Cortex of kidney (tissue), 1 donor: Measurements from ENCODE around the gene ADAMTS6.
"Not testable (repeated sequence)": the region's sequence is repeated elsewhere in the genome, so short reads cannot be mapped to it uniquely, and the experiment has no call there.

Source experiments
- DNase-seq: peaks from one replicate; lab custom pipeline; 2025; lab: John Stamatoyannopoulos, UW

ADAMTS6 gene

GRCh38 chr5:65366655-65367054, 115.1 kb downstream of the ADAMTS6 start:
- DNase-seq, result no peak

- no peak for DNase-seq
Observed at GRCh38 chr5:65364907-65365306, 116.8 kb downstream of the ADAMTS6 start.

GRCh38 chr5:65363499-65363898, 118.2 kb downstream of the ADAMTS6 start:
- no peak for DNase-seq

GRCh38 chr5:65359981-65360380, 121.7 kb downstream of the ADAMTS6 start:
- DNase-seq, result no peak

GRCh38 chr5:65359569-65359968, 122.2 kb downstream of the ADAMTS6 start:
- DNase-seq, result no peak

- no peak for DNase-seq
Observed at GRCh38 chr5:65356274-65356673, 125.4 kb downstream of the ADAMTS6 start.

GRCh38 chr5:65355301-65355700, 126.4 kb downstream of the ADAMTS6 start:
- no peak for DNase-seq

GRCh38 chr5:65341835-65342234, 139.9 kb downstream of the ADAMTS6 start:
- no peak for DNase-seq

- DNase-seq, result no peak
Observed at GRCh38 chr5:65338606-65339151, 143.0 kb downstream of the ADAMTS6 start.

GRCh38 chr5:65334077-65334476, 147.6 kb downstream of the ADAMTS6 start:
- no peak for DNase-seq

GRCh38 chr5:65332591-65332990, 149.1 kb downstream of the ADAMTS6 start:
- no peak for DNase-seq

- no peak for DNase-seq
Observed at GRCh38 chr5:65329266-65329665, 152.5 kb downstream of the ADAMTS6 start.

GRCh38 chr5:65327582-65327981, 154.1 kb downstream of the ADAMTS6 start:
- DNase-seq, result no peak

- no peak for DNase-seq
Observed at GRCh38 chr5:65326922-65327321, 154.8 kb downstream of the ADAMTS6 start.

GRCh38 chr5:65324226-65324625, 157.5 kb downstream of the ADAMTS6 start:
- DNase-seq, result no peak

GRCh38 chr5:65320704-65321103, 161.0 kb downstream of the ADAMTS6 start:
- DNase-seq, result not testable (repeated sequence)

GRCh38 chr5:65320250-65320649, 161.5 kb downstream of the ADAMTS6 start:
- DNase-seq, result no peak

- DNase-seq, result no peak
Observed at GRCh38 chr5:65307931-65308330, 173.8 kb downstream of the ADAMTS6 start.

GRCh38 chr5:65307088-65307487, 174.6 kb downstream of the ADAMTS6 start:
- DNase-seq, result no peak

- no peak for DNase-seq
Observed at GRCh38 chr5:65305913-65306312, 175.8 kb downstream of the ADAMTS6 start.

GRCh38 chr5:65299861-65300260, 181.9 kb downstream of the ADAMTS6 start:
- DNase-seq, result no peak

- no peak for DNase-seq
Observed at GRCh38 chr5:65296067-65296466, 185.7 kb downstream of the ADAMTS6 start.

GRCh38 chr5:65292196-65292595, 189.5 kb downstream of the ADAMTS6 start:
- DNase-seq, result no peak

GRCh38 chr5:65290677-65291076, 191.0 kb downstream of the ADAMTS6 start:
- DNase-seq, result no peak

- DNase-seq, result no peak
Observed at GRCh38 chr5:65288657-65289056, 193.1 kb downstream of the ADAMTS6 start.
